Suprapubic skin (tissue), 4 donors: ENCODE measurements around the gene HACD2.

ENCODE experiments used
- CTCF ChIP-seq, 2 donors: fragments of 200-600 bp in 1 of 2; fragments of 450-650 bp in 1 of 2; sonication (generic) in 1 of 2; IDR thresholded peaks; one replicate each; pipeline ENCODE4 v1.5.1; 2016 to 2019; ENCODE audit warnings: antibody characterized with exemption in 2 of 2, mild to moderate bottlenecking in 1 of 2, moderate library complexity in 1 of 2
- EP300 ChIP-seq: sonication (generic); formaldehyde crosslinking; IDR thresholded peaks from one replicate; pipeline ENCODE4 v1.6.1; 2017; ENCODE audit warnings: antibody characterized with exemption
- POLR2A ChIP-seq, 2 donors: fragments of 450-650 bp; IDR thresholded peaks; one replicate each; pipeline ENCODE4 v1.6.1; 2017; ENCODE audit warnings: antibody characterized with exemption in 2 of 2, mild to moderate bottlenecking in 2 of 2, moderate library complexity in 2 of 2
- POLR2AphosphoS5 ChIP-seq, 3 donors: sonication (generic); formaldehyde crosslinking; IDR thresholded peaks; one replicate each; pipeline ENCODE4 v1.6.1; 2017; ENCODE audit warnings: antibody characterized with exemption in 3 of 3

- TF ChIP-seq CTCF (IDR thresholded peaks at IDR 0.05): no peak
- TF ChIP-seq POLR2AphosphoS5 (IDR thresholded peaks at IDR 0.05): no peak
- TF ChIP-seq POLR2A (IDR thresholded peaks at IDR 0.05): no peak
- no peak for TF ChIP-seq EP300
Observed at GRCh38 chr3:123634149-123635051, 49.5 kb upstream of the HACD2 start.
